ENCODE results near the gene SLC6A12.
"Not testable (repeated sequence)": the region's sequence is repeated elsewhere in the genome, so short reads cannot be mapped to it uniquely, and the experiment has no call there.

Gene SLC6A12

DNA sequence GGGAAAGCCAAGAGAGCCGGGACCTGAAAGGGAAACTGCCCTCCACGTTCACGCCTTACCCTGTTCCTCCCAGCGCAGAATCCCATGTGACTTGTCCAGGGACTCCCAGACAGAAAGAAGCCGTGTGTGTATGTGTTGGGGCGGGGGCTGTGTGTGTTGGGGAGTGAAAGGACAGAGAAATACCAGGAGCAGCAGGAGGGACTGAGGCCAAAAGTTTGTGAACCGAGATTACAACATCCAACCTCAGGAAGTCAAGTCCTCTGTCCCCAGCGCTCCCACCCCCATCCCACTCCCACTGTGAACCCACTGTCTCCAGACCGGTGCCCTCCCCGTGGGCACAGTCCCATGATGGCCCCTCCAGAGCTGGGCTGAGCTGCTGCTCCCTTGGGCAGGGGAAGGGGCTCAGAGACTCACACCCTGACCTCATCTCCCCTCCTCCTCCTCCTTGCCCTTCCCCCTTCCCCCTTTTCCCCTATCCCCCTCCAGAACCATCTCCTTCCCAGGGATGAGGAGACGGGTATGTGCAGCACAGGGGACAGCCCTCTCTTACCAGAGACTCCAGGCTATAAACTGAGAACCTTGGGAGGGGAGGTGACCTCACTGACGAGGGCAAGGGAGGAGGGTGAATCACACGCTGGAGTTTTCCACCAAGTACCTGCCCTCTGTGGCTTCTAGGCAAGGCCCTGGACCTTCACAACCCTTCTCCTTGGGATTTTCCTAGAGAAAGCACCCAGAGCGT, at the start of gene SLC6A12:
TSS of gene SLC6A12 (minus strand) at position 155 of the 739 bp plus-strand sequence. CDS start 4,171 bp downstream, outside the sequence.
- DNase-seq (ENCODE audit: low read depth in 2 of 2): no peak

DNA sequence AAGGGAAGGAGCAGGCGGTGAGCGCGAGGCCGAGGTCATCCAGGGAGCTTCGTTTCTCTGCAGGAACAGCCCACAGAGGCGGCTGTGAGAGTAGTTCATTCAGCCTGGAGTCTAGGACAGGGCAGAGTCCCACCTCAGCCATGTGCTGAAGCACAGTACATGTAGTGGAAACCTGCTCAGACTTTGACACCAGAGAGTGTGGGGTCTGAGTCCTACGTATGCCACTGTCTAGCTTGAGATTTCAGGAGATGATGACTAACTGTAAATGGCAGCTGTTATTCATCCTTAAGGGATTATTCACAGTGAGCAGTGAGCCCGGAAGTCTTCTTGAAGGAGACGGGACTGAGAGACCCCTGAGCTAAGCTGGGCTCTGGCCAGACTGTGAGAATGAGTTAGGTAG, 49.6 kb upstream of the SLC6A12 start:
- no peak for DNase-seq (ENCODE audit: low read depth in 2 of 2)

DNA sequence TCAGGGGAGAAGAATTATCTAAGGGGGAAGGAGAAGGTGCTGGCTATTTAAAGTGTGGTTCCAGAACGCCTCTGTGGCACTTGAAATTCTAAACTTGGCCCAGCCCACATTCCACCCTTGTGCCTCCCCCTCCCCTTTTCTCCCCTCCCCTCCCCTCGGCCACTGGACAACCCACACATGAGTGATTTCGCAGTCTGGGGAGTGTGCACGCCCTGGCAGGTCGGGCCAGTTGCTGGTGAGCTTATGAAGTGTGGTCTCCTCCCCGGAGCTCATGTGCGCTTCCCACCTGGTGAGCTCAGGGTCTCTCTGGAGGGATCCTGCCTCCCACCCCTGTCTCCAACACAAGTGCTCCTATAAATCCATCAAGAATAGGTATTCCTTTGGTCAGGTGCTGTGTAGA, 48.9 kb upstream of the SLC6A12 start, which contains the start of gene SLC6A13:
TSS of gene SLC6A13 (minus strand) at position 20 of the 400 bp plus-strand sequence. CDS start 2,784 bp downstream, outside the sequence.
- no peak for DNase-seq (ENCODE audit: low read depth in 2 of 2)

DNA sequence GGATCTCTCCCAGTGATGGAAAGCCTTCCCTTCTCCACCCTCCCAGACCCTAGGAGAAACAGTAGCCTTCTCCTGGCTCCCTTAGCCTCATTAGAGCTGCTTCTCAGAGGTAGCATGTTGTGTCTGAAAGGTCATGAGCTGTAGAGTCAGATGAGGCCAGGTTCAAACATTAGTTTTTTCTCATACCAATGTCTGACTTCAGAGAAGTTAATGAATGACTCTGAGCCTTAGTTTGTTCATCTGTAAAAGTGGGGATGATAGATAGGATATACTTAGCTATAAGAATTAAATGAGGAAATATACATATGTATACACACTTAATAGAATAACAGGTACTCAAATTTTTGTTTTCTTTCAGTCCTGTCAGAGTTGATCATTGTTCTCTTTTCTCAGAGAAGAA, 48.2 kb upstream of the SLC6A12 start:
- no peak for DNase-seq (ENCODE audit: low read depth in 2 of 2)

DNA sequence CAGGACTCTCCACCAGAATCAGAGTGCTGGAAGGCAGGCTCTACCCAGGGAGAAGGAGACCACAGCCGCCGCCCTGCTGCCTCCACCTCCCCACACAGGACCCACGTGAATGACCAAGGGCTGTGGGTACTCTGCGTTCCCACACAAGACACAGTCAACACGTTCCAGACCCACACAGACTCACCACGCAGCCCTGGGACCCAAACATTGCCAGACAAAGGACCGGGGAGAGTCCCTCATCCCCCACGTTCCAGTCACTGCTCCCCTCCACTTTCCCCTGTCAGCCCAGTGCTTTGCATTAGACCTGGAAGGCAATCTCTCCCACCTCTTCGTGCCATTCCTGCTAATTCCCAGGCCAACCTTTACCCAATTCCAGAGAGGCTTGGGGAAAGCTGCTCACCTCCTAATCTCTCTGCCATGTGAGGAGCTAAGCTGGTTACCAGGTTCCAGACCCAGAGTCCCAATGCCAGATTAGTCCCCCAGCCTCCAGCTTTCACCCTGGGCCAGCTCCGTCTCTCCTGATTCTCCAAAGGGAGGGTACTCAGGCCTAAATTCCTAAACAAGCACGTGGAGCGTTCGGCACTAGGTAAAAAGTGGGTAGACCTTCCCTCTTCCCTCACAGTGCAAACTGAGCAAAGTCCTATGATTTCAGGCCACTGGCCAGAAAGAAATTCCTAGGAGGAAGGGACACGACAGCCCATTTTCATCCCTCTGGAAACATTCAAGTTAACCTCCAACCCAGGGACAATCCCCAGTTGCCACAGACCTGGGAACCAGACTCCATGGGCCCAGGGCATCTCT, 43.8 kb upstream of the SLC6A12 start:
- DNase-seq (ENCODE audit: low read depth in 2 of 2): no peak

DNA sequence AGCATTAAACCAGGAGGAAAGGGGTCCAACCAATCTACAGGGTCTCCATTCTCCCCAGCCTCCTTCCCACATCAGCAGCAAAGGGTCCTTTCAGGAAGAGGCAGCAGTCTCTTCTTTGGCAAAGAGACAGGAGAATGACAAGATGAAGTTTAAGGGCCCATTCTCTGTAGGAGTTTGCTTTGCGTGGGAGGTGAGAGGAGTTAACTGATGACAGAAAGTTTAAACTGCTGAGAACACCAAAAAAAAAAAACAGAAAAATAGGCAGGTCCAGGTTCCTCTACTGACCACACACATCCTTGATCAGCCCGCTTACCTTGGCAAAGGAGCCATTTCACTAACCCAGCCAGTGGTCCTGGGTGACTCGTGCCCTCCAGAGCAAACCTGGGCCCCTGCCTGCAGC, 43.0 kb upstream of the SLC6A12 start:
- DNase-seq (ENCODE audit: low read depth in 2 of 2): no peak

DNA sequence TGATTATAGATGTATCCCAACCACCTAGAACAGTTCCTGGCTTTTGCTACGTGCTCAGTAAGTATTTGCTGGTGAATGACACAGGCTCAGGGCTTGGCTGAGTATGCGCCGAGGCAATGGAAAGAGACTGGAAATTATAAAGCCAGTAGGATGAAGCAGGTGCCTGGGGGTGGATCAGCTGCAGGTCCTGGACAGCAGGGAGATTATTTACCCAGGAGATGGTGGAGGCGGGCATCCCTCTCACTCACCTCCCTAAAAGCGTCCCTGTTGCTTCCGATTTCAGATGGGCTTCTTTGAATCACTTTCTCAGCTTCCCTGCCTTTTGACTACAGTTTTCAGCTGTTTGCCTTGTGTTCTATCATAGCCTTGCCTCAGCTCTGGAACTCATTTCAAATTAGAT, 42.3 kb upstream of the SLC6A12 start:
- DNase-seq (ENCODE audit: low read depth in 2 of 2): no peak

DNA sequence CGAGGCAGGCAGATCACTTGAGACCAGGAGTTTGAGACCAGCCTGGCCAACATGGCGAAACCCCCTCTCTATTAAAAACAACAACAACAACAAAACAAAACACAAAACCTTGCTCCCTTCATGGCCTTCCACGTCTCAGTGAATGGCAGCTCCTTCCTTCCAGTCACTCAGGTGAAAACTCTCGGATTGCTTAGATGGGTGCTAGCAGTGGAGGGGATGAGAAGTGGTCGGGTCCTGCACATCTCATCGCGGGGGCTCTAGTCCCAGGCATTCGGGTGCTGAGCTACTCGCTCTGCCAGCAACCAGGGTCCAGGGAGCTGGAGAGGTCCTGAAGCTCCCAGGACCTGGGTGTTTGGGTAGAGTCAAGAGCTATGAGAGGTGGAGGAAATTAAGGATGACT, 41.0 kb upstream of the SLC6A12 start:
- DNase-seq (ENCODE audit: low read depth in 2 of 2): no peak

DNA sequence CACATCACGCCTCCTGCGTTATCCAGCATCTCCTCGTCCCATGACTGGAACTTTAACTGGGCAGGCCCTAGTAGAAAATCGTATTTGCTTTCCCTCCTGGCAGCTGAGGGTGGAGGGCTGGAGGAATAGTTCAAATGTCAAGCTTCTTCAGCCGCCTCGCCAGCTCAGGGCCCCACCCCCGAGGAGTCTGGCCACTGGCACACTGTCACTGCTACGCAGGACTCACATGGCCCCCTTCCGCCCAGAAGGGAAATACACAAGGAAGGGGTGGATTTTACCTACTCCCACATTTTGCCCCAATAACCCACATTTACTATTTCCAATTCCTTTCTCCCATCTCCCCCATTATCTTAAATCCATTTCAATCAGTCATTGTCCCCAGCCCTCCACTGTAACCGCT, 40.1 kb upstream of the SLC6A12 start:
- no peak for DNase-seq (ENCODE audit: low read depth in 2 of 2)

DNA sequence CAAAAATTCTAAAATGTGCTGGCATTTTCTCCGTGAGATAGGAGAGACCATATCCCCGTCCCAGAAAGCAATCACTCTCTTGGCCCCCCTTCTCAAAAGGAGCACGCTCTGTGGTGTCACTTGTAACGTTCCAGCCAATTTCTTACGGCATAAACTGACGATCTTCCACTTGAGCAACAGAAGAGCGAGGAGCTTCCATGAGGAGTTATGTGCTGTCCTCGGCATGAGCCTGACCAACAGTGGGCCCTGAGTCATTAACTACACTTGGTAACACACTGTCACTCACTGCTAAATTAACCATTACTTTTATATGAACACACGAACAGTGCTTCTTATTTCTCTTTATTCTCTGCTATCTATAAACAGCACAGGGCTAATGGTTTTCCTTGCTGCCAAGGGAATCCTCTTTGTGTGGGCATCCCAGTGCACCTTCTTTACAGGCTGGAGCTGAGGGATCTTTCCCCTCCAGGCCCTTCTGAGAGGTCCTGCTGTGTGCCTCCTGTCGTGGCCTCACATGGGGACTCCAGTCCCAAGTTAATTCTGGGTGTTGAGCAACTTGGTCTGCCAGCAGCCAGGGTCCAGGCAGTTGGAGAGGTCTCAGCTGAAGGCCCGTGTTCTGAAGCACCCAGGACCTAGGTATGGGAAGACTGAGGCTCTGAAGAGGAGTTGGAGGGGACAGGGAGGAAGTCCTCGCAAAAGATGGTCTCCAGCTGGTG, 39.3 kb upstream of the SLC6A12 start:
- DNase-seq (ENCODE audit: low read depth in 2 of 2): no peak

DNA sequence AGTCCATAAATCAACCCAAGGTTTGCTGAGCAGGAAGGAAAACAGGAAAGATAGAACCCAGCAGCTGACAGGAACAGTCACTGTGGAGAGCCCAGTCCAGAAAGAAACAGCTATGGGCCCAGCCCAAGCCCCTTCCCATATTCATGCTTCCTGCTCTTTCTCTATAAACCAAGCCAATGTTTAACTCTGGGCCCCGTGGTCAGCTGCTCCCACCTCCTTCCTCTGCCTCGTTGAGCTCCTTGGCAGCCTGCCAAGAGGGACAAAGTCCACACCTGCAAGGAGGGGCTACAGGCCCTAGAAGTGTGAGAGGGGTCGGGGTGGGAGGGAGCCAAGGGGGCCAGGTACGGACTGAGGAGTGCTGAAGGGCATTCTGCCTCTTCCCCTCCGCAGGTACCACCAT, 38.7 kb upstream of the SLC6A12 start:
- no peak for DNase-seq (ENCODE audit: low read depth in 2 of 2)

DNA sequence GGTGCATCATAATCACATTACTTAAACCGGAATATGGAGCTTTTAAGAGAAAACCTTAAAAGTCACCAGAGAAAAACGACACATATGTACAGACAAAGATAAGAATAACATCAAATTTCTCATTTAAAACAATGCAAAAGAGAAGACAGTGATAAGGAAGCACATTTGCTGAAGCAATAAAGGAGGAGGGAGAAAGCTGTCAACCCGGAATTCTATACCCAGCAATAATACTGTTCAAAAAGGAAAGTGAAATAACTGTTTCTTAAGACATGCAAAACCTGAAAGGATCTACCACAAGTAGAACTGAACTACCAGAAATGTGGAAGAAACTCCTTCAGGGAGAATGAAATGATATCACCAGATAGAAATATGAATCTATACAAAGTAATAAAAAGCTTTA, 33.3 kb upstream of the SLC6A12 start:
- no peak for DNase-seq (ENCODE audit: low read depth in 2 of 2)

DNA sequence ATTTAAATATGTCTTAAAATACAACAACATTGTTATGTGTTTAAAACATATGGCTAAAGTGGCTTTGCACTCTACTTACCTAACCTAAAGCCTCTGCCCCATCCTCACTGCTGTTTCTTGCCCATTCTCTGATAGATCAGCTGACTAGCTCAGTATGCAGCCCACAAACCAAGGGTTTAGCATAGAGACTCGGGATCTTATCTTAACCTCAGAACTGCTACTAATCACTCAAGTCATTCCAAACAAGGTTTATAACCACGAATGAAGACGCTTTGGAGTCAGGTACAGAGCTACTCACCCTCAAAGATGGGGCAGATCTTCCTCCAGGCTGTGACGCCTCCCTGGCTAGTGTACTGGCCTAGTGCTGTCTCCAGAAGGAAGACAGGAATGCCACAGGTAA, 29.4 kb upstream of the SLC6A12 start:
- no peak for DNase-seq (ENCODE audit: low read depth in 2 of 2)

DNA sequence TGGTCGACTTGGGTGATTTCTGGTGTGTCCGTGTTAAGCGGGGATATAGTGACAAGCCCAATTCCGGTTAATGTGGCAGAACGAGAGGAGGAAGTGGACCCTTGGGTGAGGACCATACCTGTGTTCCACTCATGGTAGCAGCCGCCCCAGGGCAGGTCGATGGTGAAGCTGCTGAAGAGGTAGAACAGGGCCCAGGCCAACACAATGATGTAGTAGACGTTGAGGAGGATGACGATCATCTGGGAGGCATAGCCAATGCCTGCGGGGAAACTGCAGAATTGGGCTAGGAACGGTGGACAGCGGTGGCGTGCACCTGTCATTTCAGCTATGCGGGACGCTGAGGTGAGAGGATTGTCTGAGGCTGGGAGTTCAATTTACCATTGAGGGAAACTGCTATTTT, 28.5 kb upstream of the SLC6A12 start:
- DNase-seq (ENCODE audit: low read depth in 2 of 2): no peak

DNA sequence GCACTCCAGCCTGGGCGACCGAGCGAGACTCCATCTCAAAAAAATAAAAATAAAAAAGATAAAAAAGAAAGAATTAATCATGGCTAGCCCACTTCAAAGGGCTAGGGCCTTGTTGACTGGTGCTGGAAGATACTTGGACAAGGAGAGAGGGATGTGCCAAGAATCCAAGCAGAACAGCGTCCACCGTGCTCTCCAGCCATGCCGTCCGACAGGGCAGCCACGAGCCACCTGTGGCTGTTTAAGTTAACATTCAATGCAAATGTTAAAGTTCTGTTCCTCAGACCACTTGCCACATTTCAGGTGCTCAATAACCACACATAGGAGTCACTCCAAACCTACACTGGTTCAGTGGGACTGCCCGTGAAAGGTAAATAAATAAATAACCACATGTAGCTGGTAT, 27.3 kb upstream of the SLC6A12 start:
- no peak for DNase-seq (ENCODE audit: low read depth in 2 of 2)

DNA sequence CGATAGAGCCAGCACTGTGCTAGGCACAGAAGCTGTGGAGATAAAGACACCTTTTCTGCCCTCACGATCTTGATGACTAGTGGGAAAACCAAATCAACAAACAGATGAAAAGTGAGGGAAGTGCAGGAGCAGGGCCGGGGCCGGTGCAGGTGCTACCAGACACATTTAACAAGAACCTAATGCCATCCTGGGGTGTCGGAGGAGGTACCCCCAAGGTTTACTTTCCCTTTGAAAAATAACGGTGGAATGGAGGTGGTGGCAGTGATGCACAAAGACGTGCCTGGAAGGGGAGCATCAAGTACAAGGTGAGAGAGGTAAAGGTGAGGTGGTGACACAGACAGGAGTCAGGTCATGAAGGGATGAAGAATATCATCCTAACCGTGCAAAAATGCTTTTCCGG, 26.6 kb upstream of the SLC6A12 start:
- no peak for DNase-seq (ENCODE audit: low read depth in 2 of 2)

DNA sequence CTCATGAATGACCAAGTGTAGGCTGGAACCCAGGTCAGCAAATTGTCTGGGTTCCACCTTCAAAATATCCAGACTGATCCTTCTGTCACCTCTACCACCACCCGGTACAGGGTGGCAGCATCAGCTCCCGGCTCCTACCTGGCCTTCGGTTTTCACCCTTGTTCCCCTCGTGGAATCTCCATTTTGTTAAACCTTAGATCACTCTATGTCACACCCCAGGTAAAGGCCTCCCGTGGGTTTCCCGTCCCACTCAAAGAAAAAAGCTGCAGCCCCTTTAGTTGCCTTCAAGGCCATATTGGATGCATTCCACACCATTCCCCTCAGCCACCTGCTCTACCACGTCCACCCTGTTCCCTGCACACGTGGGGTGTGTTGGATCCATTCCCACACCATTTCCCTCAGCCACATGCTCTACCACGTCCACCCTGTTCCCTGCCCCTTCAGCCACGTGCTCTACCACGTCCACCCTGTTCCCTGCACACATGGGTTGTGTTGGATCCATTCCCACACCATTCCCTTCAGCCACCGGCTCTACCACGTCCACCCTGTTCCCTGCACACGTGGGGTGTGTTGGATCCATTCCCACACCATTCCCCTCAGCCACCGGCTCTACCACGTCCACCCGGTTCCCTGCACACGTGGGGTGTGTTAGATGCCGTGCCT, 24.9 kb upstream of the SLC6A12 start:
- no peak for DNase-seq (ENCODE audit: low read depth in 2 of 2)

DNA sequence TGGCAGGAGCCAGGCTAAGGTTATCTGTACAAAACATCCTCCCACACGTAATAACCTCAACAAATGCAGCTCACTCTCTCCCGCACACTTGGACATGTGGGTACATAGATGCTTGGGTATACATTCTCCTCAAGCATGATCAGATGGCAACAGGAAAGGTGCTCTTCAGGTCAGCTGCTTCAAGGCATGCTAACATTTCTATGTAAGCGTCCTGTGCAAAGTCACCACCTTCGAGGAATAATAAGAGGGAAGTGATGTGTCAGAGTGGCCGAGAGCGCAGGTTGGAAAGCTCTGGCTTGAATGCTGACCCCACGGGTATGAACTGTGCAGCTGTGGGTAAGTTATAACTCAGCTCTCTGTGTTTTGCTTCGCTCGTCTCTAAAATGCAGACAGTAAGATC, 24.2 kb upstream of the SLC6A12 start:
- no peak for DNase-seq (ENCODE audit: low read depth in 2 of 2)

DNA sequence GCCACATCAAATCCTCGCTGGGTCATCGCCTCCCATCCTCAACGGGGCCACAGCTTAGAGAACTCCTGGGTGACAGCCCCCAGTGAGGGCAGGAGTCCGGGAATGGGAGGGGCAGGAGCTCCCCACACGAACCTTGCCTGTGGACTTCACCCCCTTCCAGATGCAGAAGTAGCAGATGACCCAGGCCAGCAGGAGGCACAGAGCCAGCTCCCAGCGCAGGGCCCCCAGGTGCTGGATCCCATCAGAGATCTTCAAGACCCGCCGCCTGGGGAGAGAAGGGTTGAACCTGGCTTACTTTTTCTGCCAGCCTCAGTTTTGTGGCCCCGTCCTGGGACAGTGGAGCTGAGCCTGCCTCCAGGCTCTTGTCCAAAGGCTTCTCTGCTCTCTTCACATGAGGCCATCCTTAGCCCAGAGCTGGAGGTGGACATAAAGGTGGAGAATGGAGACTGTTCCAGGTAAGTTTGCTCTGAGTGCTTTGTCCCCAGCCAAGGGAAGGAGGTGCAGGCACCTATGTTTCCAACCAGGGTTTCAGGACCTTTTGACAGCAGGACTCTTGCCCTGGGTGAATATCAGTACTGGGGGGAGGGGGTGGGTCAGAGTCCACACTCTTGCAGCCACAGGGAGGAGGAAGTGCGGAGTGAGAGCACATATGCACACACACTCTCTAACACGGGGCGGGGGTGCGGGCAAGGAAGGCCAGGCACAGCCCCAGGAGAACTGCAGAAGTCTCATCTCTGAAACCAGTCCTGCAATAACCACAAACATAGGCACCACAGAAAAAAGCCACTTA, 23.3 kb upstream of the SLC6A12 start:
- DNase-seq (ENCODE audit: low read depth in 2 of 2): no peak

DNA sequence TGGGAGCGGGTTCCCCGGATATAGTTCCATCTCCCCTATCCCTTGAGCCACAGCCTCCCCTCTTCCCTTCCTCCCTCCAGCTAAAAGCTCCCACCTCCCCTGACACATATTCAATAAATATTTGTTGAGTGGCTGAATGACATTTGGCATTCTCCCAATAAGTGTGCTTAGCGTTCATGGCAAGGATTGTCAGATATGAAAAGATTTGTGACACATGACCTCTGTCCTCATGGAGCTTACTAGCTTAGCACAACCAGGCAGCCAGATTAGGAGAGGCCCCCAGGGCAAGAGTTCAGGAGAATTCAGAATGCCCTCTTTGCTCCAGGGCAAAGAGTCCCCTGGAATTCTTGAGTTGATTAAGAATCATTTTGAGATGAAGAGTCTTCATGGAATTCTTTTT, 22.5 kb upstream of the SLC6A12 start:
- no peak for DNase-seq (ENCODE audit: low read depth in 2 of 2)

DNA sequence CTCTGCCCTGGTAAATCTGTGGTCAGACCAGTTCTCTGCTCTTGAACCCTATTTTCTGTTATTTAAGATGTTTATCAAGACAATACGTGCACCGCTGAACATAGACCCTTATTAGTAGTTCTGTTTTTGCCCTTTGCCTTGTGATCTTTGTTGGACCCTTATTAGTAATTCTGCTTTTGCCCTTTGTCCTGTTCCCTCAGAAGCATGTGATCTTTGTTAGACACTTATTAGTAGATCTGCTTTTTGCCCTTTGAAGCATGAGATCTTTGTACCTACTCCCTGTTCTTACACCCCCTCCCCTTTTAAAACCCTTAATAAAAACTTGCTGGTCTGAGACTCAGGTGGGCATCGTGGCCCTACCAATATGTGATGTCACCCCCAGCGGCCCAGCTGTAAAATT, 22.0 kb upstream of the SLC6A12 start:
- not testable (repeated sequence) for DNase-seq (ENCODE audit: low read depth in 2 of 2)

Data from stimulated activated CD8-positive, alpha-beta memory T cell treated with anti-CD3 and anti-CD28 coated beads, Interleukin-15, amount 100 ng/mL, for 48 hours (primary cell).